Fibroblast of mammary gland (primary cell): ENCODE results near the gene PROM2.

ENCODE experiments used
- DNase-seq: peaks from one replicate; pipeline ENCODE4 v3.0.0-alpha.2; 2010; ENCODE audit warnings: low read depth
- H3K4me3 ChIP-seq: 2 replicates; pipeline ENCODE4 v1.5.1; 2011; ENCODE audit warnings: low read depth, mild to moderate bottlenecking, low read length, moderate library complexity; ENCODE audit not compliant: control insufficient read depth
- CTCF ChIP-seq: conservative IDR thresholded peaks from 2 replicates; pipeline ENCODE4 v1.5.1; 2011; ENCODE audit warnings: low read depth, low read length, inconsistent platforms; ENCODE audit not compliant: control insufficient read depth, insufficient read depth

PROM2 gene

DNA sequence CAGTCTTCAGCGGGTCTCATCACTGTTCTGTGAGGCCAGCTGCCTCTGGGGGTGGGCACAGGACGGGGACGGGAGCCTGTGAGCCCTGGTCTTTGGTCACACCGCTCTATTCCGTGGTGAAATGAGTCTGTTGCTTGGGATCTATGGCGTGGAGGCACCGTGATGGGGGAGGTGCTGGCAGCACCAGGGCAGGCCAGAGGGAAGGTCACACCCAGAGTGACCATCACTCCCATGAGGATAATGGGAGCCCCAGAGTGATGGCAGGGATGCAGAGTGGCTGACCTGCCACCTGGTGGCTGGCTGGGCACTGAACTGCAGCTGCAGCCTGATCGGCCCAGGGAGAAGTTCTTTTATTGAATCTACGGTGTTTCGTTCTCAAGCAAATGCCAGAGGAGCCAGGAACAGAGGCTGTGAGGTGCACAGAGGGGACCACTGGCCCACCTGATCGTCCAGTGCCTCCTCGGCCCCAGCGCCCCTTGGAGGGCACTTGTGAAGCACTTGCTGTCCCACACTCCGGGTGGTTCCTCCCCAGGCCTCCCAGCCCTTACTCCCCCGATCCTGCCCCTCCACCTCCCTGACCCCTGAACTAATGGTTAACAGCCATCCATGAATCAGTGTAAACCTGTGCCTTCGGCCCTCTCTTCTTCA is 40.8 kb downstream of the PROM2 start:
- TF ChIP-seq CTCF = peak; percentile 54
- H3K4me3 ChIP-seq = no peak overlapping the region
- peak; percentile 33 for DNase-seq

- no peak for TF ChIP-seq CTCF
- no peak overlapping the region for H3K4me3 ChIP-seq
- peak; percentile 68 for DNase-seq
These were observed 41.7 kb downstream of the PROM2 start for GRCh38 chr2:95315801-95316411.

GRCh38 chr2:95316466-95317122 is 42.3 kb downstream of the PROM2 start:
- peak; percentile 56 for DNase-seq
- TF ChIP-seq CTCF = no peak
- no peak overlapping the region for H3K4me3 ChIP-seq

DNA sequence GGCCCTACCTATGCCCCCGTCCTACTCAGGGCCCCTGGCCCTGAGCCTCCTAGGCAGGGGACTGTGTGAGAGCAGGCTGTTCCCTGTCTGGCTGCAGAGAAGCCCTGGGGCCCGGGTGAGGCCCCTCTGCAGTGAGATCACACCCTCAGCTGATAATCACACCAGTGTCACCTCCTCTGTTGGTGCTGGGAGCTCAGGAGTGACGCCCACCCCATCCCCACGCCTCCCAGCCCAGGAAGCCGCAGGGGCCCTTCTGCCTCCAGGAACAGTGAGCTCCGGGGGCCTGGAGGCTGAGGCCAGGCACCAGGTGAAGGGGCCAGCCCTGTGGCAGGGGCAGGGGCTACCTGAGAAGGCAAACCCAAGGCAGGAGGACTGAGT is 42.9 kb downstream of the PROM2 start:
- no peak for DNase-seq
- no peak overlapping the region for H3K4me3 ChIP-seq
- TF ChIP-seq CTCF = no peak

DNA sequence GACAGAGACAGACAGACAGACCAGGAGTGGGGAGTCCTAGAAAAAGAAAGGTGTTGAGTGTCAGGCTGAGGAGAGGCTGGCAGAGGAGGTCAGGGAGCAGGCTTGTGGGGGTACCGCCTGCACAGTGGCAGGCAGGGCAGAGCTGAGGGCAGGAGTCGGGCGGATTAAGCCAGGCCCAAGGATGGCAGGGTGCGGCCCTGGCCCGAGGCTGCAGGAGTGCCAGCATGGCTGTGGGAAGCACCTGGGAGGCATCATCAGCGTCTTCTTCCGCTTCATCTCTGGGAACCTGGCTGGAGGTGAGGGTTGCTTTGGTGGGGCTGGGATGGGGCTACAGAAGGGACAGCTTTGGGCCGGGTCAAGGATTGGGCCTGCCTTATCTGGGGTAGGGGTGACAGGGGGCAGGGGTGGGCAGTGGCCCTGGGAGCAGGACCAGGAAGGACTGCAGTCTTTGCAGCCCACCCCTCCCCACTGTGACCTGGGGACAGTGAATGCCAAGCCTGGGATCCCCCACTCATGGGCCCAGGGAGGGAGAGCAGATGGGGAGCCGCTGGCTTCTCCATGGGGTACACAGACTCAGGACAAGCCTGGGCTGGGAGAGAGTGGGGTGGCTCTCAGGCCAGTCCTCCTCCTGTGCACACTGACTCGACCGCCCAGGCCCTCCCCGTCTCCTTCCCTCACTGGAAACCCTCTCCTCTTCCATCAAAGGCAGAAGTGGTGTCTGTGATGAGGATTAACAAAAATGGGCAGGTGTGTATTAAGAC is 43.6 kb downstream of the PROM2 start:
- TF ChIP-seq CTCF = no peak
- H3K4me3 ChIP-seq = no peak overlapping the region
- no peak for DNase-seq

DNA sequence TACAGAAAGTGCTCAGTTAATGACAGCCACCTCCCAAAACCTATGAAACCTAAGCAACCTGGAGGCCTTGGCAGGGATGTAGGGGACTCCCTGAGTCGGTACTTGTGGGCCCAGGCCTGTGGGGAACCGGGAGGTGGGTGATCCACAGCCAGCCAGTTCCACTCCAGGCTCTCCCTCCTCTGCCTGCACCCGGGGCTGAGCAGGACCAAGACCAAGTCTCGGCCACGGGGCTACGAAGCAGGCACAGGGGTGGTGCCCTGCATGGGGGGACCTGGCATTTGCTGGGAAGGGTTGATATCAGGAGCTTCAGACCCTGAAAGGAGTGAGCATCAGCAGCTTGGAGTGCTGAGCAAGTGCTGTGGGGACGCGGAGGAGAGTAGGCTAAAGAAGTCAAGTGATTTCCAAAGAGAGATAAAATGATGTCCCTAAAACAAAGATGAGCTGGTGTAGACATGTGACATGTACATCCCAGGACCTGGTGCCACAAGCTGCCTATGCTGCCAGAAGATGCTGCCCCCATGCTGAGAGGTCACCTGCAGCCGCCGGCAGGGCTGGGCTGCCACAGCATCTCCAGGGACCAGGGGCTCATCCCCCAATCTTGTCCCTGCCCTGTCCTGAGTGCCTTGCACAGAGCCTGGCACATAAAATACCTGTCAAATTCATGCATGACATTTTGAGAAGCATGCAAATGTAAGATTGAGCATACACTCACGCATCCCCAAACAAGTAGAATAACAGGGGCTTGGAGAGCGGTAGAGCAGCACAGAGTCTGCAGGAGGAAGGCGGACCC is 44.4 kb downstream of the PROM2 start:
- TF ChIP-seq CTCF = no peak
- no peak overlapping the region for H3K4me3 ChIP-seq
- no peak for DNase-seq
